ENCODE measurements around the gene KIF4A.

DNA sequence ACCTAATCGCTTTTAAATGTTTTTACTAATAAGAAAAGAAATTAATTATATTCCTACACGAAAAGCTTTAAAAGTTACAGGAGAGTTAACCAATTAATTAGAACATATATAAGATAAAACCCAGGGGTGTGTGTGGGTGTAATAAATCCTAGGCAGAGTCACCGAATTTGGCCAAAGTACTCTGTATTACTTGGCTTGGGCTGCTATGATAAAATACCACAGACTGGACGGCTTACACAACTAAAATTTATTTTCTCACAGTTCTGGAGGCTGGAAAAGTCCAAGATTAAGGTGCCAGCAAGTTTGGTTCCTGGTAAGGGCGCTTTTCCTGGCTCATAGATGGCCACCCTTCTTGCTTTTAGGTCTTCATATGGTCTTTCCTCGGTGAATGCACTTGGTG, 45.0 kb upstream of the KIF4A start:
- TF ChIP-seq POLR2AphosphoS5 (IDR thresholded peaks at IDR 0.05; ENCODE audit: low read depth) (no peak), GABPA (IDR thresholded peaks at IDR 0.05; ENCODE audit: low read depth) (no peak)
- TF ChIP-seq, protein P1, sequence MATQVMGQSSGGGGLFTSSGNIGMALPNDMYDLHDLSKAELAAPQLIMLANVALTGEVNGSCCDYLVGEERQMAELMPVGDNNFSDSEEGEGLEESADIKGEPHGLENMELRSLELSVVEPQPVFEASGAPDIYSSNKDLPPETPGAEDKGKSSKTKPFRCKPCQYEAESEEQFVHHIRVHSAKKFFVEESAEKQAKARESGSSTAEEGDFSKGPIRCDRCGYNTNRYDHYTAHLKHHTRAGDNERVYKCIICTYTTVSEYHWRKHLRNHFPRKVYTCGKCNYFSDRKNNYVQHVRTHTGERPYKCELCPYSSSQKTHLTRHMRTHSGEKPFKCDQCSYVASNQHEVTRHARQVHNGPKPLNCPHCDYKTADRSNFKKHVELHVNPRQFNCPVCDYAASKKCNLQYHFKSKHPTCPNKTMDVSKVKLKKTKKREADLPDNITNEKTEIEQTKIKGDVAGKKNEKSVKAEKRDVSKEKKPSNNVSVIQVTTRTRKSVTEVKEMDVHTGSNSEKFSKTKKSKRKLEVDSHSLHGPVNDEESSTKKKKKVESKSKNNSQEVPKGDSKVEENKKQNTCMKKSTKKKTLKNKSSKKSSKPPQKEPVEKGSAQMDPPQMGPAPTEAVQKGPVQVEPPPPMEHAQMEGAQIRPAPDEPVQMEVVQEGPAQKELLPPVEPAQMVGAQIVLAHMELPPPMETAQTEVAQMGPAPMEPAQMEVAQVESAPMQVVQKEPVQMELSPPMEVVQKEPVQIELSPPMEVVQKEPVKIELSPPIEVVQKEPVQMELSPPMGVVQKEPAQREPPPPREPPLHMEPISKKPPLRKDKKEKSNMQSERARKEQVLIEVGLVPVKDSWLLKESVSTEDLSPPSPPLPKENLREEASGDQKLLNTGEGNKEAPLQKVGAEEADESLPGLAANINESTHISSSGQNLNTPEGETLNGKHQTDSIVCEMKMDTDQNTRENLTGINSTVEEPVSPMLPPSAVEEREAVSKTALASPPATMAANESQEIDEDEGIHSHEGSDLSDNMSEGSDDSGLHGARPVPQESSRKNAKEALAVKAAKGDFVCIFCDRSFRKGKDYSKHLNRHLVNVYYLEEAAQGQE (IDR thresholded peaks at IDR 0.05; ENCODE audit: insufficient replicate concordance, low read depth) = no peak
- TF ChIP-seq, protein P2, sequence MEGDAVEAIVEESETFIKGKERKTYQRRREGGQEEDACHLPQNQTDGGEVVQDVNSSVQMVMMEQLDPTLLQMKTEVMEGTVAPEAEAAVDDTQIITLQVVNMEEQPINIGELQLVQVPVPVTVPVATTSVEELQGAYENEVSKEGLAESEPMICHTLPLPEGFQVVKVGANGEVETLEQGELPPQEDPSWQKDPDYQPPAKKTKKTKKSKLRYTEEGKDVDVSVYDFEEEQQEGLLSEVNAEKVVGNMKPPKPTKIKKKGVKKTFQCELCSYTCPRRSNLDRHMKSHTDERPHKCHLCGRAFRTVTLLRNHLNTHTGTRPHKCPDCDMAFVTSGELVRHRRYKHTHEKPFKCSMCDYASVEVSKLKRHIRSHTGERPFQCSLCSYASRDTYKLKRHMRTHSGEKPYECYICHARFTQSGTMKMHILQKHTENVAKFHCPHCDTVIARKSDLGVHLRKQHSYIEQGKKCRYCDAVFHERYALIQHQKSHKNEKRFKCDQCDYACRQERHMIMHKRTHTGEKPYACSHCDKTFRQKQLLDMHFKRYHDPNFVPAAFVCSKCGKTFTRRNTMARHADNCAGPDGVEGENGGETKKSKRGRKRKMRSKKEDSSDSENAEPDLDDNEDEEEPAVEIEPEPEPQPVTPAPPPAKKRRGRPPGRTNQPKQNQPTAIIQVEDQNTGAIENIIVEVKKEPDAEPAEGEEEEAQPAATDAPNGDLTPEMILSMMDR (IDR thresholded peaks at IDR 0.05; ENCODE audit: insufficient read depth, low read length) = no peak
